PC-3 (cell line): Measurements from ENCODE around the gene YIF1A. TPM values are rescaled to one million over a fixed set of nuclear protein-coding genes. Genes with fewer than 3 reads are reported as not detected.

Experiments
- ATAC-seq: fragments of 200-7000 bp; cut with Tn5 transposase; 2 replicates; pipeline ENCODE4 v1.9.1; 2020; ENCODE audit warnings: mild to moderate bottlenecking, moderate library complexity
- BruUV-seq: library from RNA; stranded (reverse); fragments of 400-500 nt; replicated peaks from 2 replicates; lab custom pipeline; 2021; lab: Mats Ljungman, UMichigan
- CTCF ChIA-PET: fragments of 300-600 bp; sonication (Branson Sonifier 250); formaldehyde crosslinking; loops from one replicate; lab custom pipeline; 2022; ENCODE audit warnings: antibody characterized with exemption; lab: Charles Lee
- POLR2A ChIA-PET: fragments of 300-600 bp; sonication (Branson Sonifier 250); formaldehyde crosslinking; loops from one replicate; lab custom pipeline; 2022; ENCODE audit warnings: antibody characterized with exemption; ENCODE audit not compliant: unreplicated experiment; lab: Charles Lee
- DNase-seq: peaks from one replicate; pipeline ENCODE4 v3.0.0-alpha.2; 2015
- H2AFZ ChIP-seq: fragments of 300-600 bp; sonication (generic); 2 replicates; pipeline ENCODE4 v1.6.0; 2016; ENCODE audit warnings: antibody characterized with exemption, low read length
- H3F3A ChIP-seq: fragments of 300-600 bp; sonication (generic); one replicate; pipeline ENCODE4 v1.6.0; 2017; ENCODE audit warnings: antibody characterized with exemption, low read length, control low read depth, mild to moderate bottlenecking; ENCODE audit not compliant: unreplicated experiment
- H3K27ac ChIP-seq: fragments of 300-600 bp; sonication (generic); 2 replicates; pipeline ENCODE4 v1.5.1; 2016; ENCODE audit warnings: mild to moderate bottlenecking, low read length
- H3K27me3 ChIP-seq: fragments of 300-600 bp; sonication (generic); 2 replicates; pipeline ENCODE4 v1.6.1; 2016; ENCODE audit warnings: low read length, mixed read lengths
- H3K36me3 ChIP-seq: fragments of 300-600 bp; sonication (generic); 2 replicates; pipeline ENCODE4 v1.6.1; 2016; ENCODE audit warnings: low read depth, mixed run types, low read length, mixed read lengths
- H3K4me1 ChIP-seq: fragments of 300-600 bp; sonication (generic); 2 replicates; pipeline ENCODE4 v1.5.1; 2016; ENCODE audit warnings: low read length; ENCODE audit not compliant: insufficient read depth
- H3K4me2 ChIP-seq: fragments of 300-600 bp; sonication (generic); 2 replicates; pipeline ENCODE4 v1.6.0; 2016; ENCODE audit warnings: low read length
- H3K4me3 ChIP-seq: fragments of 300-600 bp; sonication (generic); 2 replicates; pipeline ENCODE4 v1.5.1; 2016; ENCODE audit warnings: mild to moderate bottlenecking, low read length, mixed read lengths
- H3K79me2 ChIP-seq: fragments of 300-600 bp; sonication (generic); 2 replicates; pipeline ENCODE4 v1.6.1; 2017; ENCODE audit warnings: low read length, mixed read lengths
- H3K9ac ChIP-seq: fragments of 300-600 bp; sonication (generic); 2 replicates; pipeline ENCODE4 v1.6.0; 2016; ENCODE audit warnings: mild to moderate bottlenecking, low read length
- H3K9me2 ChIP-seq: fragments of 300-600 bp; sonication (generic); replicated peaks from 2 replicates; pipeline ENCODE4 v1.6.1; 2016; ENCODE audit warnings: mixed run types, low read length, mixed read lengths
- H3K9me3 ChIP-seq: fragments of 300-600 bp; sonication (generic); 2 replicates; pipeline ENCODE4 v1.6.1; 2016; ENCODE audit warnings: low read length, mixed read lengths
- H4K20me1 ChIP-seq: fragments of 300-600 bp; sonication (generic); 2 replicates; pipeline ENCODE4 v1.6.1; 2016; ENCODE audit warnings: low read length, mixed read lengths
- EZH2 ChIP-seq: fragments of 300-600 bp; sonication (generic); IDR thresholded peaks from one replicate; pipeline ENCODE4 v1.6.1; 2017; ENCODE audit warnings: antibody characterized with exemption, mild to moderate bottlenecking, low read length; ENCODE audit not compliant: unreplicated experiment
- EZH2phosphoT487 ChIP-seq: fragments of 300-600 bp; sonication (generic); IDR thresholded peaks from 2 replicates; pipeline ENCODE4 v1.6.1; 2018; ENCODE audit warnings: mild to moderate bottlenecking, antibody characterized with exemption, low read length, borderline replicate concordance
- intact Hi-C: fragments of 100-400 bp; cut with micrococcal nuclease; formaldehyde crosslinking; loops from 2 replicates; pipeline ENCODE4 v1.9.0; 2023
- total RNA-seq: library from RNA; depleted of rRNA; stranded (reverse); fragments of >200 nt; gene quantifications from 2 replicates; pipeline ENCODE4 v1.2.3, GENCODE V29; 2014
- TF ChIP-seq, protein P1 (sequence below): fragments of 300-600 bp; sonication (generic); conservative IDR thresholded peaks from 2 replicates; pipeline ENCODE4 v1.5.1; 2017; ENCODE audit warnings: antibody characterized with exemption, low read depth, mild to moderate bottlenecking, low read length

YIF1A gene
- total RNA-seq, 1 experiment from 2014 or later: 236 TPM

GRCh38 chr11:66292543-66293332 lies 3.8 kb upstream of the YIF1A start:
- ChIA-PET CTCF (no interaction called here), POLR2A (no interaction called here)
- Histone ChIP-seq H3K9me3 (no peaks in the 10 kb centered on the region), H3K79me2 (peaks cover 10% of the 10 kb centered on the region), H3K27ac (no peak overlapping the region), H3F3A (no peaks in the 10 kb centered on the region), H3K4me1 (peaks cover 15% of the 10 kb centered on the region), H3K4me3 (no peak overlapping the region), H4K20me1 (no peaks in the 10 kb centered on the region), H3K9me2 (no peaks in the 10 kb centered on the region), H3K9ac (no peak overlapping the region), H3K4me2 (no peak overlapping the region), H3K36me3 (no peaks in the 10 kb centered on the region), H3K27me3 (peaks cover 12% of the 10 kb centered on the region), H2AFZ (no peak overlapping the region)
- DNase-seq (no peak), ATAC-seq (no peak)
- TF ChIP-seq EZH2phosphoT487 (no peak), EZH2 (no peak)
- TF ChIP-seq, protein P1, sequence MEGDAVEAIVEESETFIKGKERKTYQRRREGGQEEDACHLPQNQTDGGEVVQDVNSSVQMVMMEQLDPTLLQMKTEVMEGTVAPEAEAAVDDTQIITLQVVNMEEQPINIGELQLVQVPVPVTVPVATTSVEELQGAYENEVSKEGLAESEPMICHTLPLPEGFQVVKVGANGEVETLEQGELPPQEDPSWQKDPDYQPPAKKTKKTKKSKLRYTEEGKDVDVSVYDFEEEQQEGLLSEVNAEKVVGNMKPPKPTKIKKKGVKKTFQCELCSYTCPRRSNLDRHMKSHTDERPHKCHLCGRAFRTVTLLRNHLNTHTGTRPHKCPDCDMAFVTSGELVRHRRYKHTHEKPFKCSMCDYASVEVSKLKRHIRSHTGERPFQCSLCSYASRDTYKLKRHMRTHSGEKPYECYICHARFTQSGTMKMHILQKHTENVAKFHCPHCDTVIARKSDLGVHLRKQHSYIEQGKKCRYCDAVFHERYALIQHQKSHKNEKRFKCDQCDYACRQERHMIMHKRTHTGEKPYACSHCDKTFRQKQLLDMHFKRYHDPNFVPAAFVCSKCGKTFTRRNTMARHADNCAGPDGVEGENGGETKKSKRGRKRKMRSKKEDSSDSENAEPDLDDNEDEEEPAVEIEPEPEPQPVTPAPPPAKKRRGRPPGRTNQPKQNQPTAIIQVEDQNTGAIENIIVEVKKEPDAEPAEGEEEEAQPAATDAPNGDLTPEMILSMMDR: no peak
- no TSS peak for BruUV-seq
- intact Hi-C loops: no loop called here

- ChIA-PET CTCF (interaction anchor here (0.5 to 0.6 kb wide), 2 partner anchors 512 to 722 kb away, joined by 3 to 4 read pairs; partner anchors contain the start of gene ZNRD2), POLR2A (no interaction called here)
- peaks cover 18% of the 10 kb centered on the region for H3K4me1 ChIP-seq
- DNase-seq (no peak), ATAC-seq (no peak)
- H3K79me2 ChIP-seq: peaks cover 19% of the 10 kb centered on the region
- no peaks in the 10 kb centered on the region for H3K9me2 ChIP-seq
- intact Hi-C loops: no loop called here
- H3K9me3 ChIP-seq: no peaks in the 10 kb centered on the region
- no peaks in the 10 kb centered on the region for H3K36me3 ChIP-seq
- H3K4me2 ChIP-seq: no peak within 1 kb of the TSS
- H2AFZ ChIP-seq: no peak within 1 kb of the TSS
- no peak within 1 kb of the TSS for H3K9ac ChIP-seq
- no peak within 1 kb of the TSS for H3K4me3 ChIP-seq
- H4K20me1 ChIP-seq: no peaks in the 10 kb centered on the region
- H3F3A ChIP-seq: no peaks in the 10 kb centered on the region
- BruUV-seq: no TSS peak
- TF ChIP-seq EZH2phosphoT487 (no peak), EZH2 (no peak)
- TF ChIP-seq, protein P1: no peak
- no peak within 1 kb of the TSS for H3K27ac ChIP-seq
- peaks cover 12% of the 10 kb centered on the region for H3K27me3 ChIP-seq
Measured at GRCh38 chr11:66291706-66292542, 3.0 kb upstream of the YIF1A start, which contains the start of gene TMEM151A. TMEM151A (plus strand) TSS chr11:66291894; CDS start chr11:66292014, 120 bp downstream.
